ENCODE data around the gene DROSHA. TPM values are rescaled to one million over a fixed set of nuclear protein-coding genes. Genes with fewer than 3 reads are reported as not detected.

The DROSHA gene
- polyA plus RNA-seq, 1 donor (not counting 4 experiments of a cell fraction or from before 2014, with no cell fraction given), result 39.9 TPM

- H3K27ac ChIP-seq (ENCODE audit: control insufficient read depth, insufficient read depth, low read length), result no peak overlapping the region
- no peaks in the 10 kb centered on the region for H3K27me3 ChIP-seq (ENCODE audit: control insufficient read depth, extremely low read depth, insufficient read depth, low read length)
- dilution Hi-C loops (cut with MboI; ENCODE audit: extremely low pct_ligation_motif_present, low sequenced_read_pairs), result no loop called here
These were observed 53.9 kb downstream of the DROSHA start for GRCh38 chr5:31477971-31478370.

GRCh38 chr5:31477516-31477915 is 54.4 kb downstream of the DROSHA start:
- dilution Hi-C loops (cut with MboI; ENCODE audit: extremely low pct_ligation_motif_present, low sequenced_read_pairs), result no loop called here
- Histone ChIP-seq H3K27ac (ENCODE audit: control insufficient read depth, insufficient read depth, low read length) (no peak overlapping the region), H3K4me1 (ENCODE audit: control insufficient read depth, extremely low read depth, insufficient read depth, low read length) (no peaks in the 10 kb centered on the region), H3K4me3 (ENCODE audit: control insufficient read depth in 2 of 3, extremely low read depth in 1 of 3, insufficient read depth in 2 of 3, low read depth in 1 of 3, low read length in 3 of 3) (no peak overlapping the region), H3K9me3 (ENCODE audit: control insufficient read depth, low read depth, low read length) (no peaks in the 10 kb centered on the region), H3K79me2 (ENCODE audit: control insufficient read depth, insufficient read depth, low read length) (no peaks in the 10 kb centered on the region), H3K27me3 (ENCODE audit: control insufficient read depth, extremely low read depth, insufficient read depth, low read length) (no peaks in the 10 kb centered on the region), H2AFZ (ENCODE audit: control insufficient read depth, low read length) (no peak overlapping the region), H3K9me1 (ENCODE audit: control insufficient read depth, extremely low read depth, insufficient read depth, low read length) (no peaks in the 10 kb centered on the region), H3K4me2 (ENCODE audit: control insufficient read depth, extremely low read depth, insufficient read depth, low read depth, low read length) (no peak overlapping the region), H3K36me3 (ENCODE audit: control insufficient read depth in 2 of 2, extremely low read depth in 1 of 2, insufficient read depth in 2 of 2, low read length in 2 of 2) (peaks cover 7 to 10% of the 10 kb centered on the region in 2 experiments), H4K20me1 (ENCODE audit: control insufficient read depth, extremely low read depth, insufficient read depth, low read length) (no peaks in the 10 kb centered on the region), H3K9ac (ENCODE audit: control insufficient read depth, extremely low read depth, insufficient read depth, low read length) (no peak overlapping the region)
- TF ChIP-seq CTCF (optimal IDR thresholded peaks at IDR 0.05 in 1 of 3, IDR thresholded peaks at IDR 0.05 in 1 of 3, conservative IDR thresholded peaks at IDR 0.05 in 1 of 3; ENCODE audit: extremely low read depth in 1 of 3, insufficient read depth in 2 of 3, low read length in 3 of 3), result no peak
- TF ChIP-seq EZH2 (IDR thresholded peaks at IDR 0.05; ENCODE audit: low read length), result no peak
- FAIRE-seq (no peak), DNase-seq (ENCODE audit: low read depth, low spot score) (no peak)

More at GRCh38 chr5:31477971-31478370, 53.9 kb downstream of the DROSHA start:
- no peak for TF ChIP-seq CTCF (optimal IDR thresholded peaks at IDR 0.05 in 1 of 3, IDR thresholded peaks at IDR 0.05 in 1 of 3, conservative IDR thresholded peaks at IDR 0.05 in 1 of 3; ENCODE audit: extremely low read depth in 1 of 3, insufficient read depth in 2 of 3, low read length in 3 of 3)
- no peak for TF ChIP-seq EZH2 (IDR thresholded peaks at IDR 0.05; ENCODE audit: low read length)
- Histone ChIP-seq H3K36me3 (ENCODE audit: control insufficient read depth in 2 of 2, extremely low read depth in 1 of 2, insufficient read depth in 2 of 2, low read length in 2 of 2) (peaks cover 7 to 10% of the 10 kb centered on the region in 2 experiments), H3K9me1 (ENCODE audit: control insufficient read depth, extremely low read depth, insufficient read depth, low read length) (no peaks in the 10 kb centered on the region), H2AFZ (ENCODE audit: control insufficient read depth, low read length) (no peak overlapping the region), H3K9me3 (ENCODE audit: control insufficient read depth, low read depth, low read length) (no peaks in the 10 kb centered on the region), H3K79me2 (ENCODE audit: control insufficient read depth, insufficient read depth, low read length) (no peaks in the 10 kb centered on the region), H4K20me1 (ENCODE audit: control insufficient read depth, extremely low read depth, insufficient read depth, low read length) (no peaks in the 10 kb centered on the region), H3K9ac (ENCODE audit: control insufficient read depth, extremely low read depth, insufficient read depth, low read length) (no peak overlapping the region), H3K4me3 (ENCODE audit: control insufficient read depth in 2 of 3, extremely low read depth in 1 of 3, insufficient read depth in 2 of 3, low read depth in 1 of 3, low read length in 3 of 3) (no peak overlapping the region), H3K4me2 (ENCODE audit: control insufficient read depth, extremely low read depth, insufficient read depth, low read depth, low read length) (no peak overlapping the region), H3K4me1 (ENCODE audit: control insufficient read depth, extremely low read depth, insufficient read depth, low read length) (no peaks in the 10 kb centered on the region)
- no peak for FAIRE-seq
- no peak for DNase-seq (ENCODE audit: low read depth, low spot score)

All from keratinocyte (primary cell).